Measurements from ENCODE around the gene HOXC6.
A peak's percentile ranks its signal among the peaks of the same experiment; 100 is the strongest.

The HOXC6 gene

GRCh38 chr12:54001283-54002187 lies 26.7 kb upstream of the HOXC6 start:
- Histone ChIP-seq H3K36me3 (no peaks in the 10 kb centered on the region), H3K4me3 (ENCODE audit: low read depth, low read length) (peak overlapping the region; percentile 95), H3K4me1 (peaks cover 14% of the 10 kb centered on the region), H3K27me3 (no peaks in the 10 kb centered on the region), H3K9me3 (no peaks in the 10 kb centered on the region)
- DNase-seq: no peak
- TF ChIP-seq CTCF (IDR thresholded peaks at IDR 0.05; ENCODE audit: low read depth, low read length): no peak

- H3K36me3 ChIP-seq: no peaks in the 10 kb centered on the region
- DNase-seq: no peak
- TF ChIP-seq CTCF (IDR thresholded peaks at IDR 0.05; ENCODE audit: low read depth, low read length): no peak
- no peaks in the 10 kb centered on the region for H3K27me3 ChIP-seq
- no peak overlapping the region for H3K4me3 ChIP-seq (ENCODE audit: low read depth, low read length)
- H3K9me3 ChIP-seq: no peaks in the 10 kb centered on the region
- H3K4me1 ChIP-seq: peaks cover 17% of the 10 kb centered on the region
Measured at GRCh38 chr12:54002278-54002914, 25.8 kb upstream of the HOXC6 start.

GRCh38 chr12:54002915-54003389 lies 25.3 kb upstream of the HOXC6 start:
- Histone ChIP-seq H3K27me3 (no peaks in the 10 kb centered on the region), H3K36me3 (no peaks in the 10 kb centered on the region), H3K4me3 (ENCODE audit: low read depth, low read length) (no peak overlapping the region), H3K4me1 (peaks cover 20% of the 10 kb centered on the region), H3K9me3 (no peaks in the 10 kb centered on the region)
- no peak for TF ChIP-seq CTCF (IDR thresholded peaks at IDR 0.05; ENCODE audit: low read depth, low read length)
- DNase-seq: no peak

DNA sequence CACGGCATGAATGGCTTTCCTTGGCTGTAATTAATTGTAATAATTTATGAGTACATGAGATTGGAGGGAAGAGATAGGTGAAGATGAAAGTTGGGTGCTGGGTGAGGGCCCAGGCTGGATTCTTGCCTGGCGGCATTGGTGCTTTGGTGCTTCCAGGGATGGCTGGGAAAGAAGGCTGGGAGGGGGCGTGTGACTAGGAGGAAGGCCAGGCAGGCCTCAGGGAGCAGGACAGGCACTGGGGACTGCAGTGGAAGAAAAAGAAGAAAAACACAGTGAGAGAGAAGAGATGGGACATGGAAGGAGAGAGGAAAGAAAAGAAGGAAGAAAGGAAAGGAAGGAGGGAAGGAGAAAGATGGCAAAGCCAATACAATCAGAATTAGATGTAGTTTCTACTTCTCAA lies 24.6 kb upstream of the HOXC6 start:
- DNase-seq: peak; percentile 58
- Histone ChIP-seq H3K9me3 (no peaks in the 10 kb centered on the region), H3K4me1 (peaks cover 20% of the 10 kb centered on the region), H3K4me3 (ENCODE audit: low read depth, low read length) (no peak overlapping the region), H3K27me3 (no peaks in the 10 kb centered on the region), H3K36me3 (no peaks in the 10 kb centered on the region)
- no peak for TF ChIP-seq CTCF (IDR thresholded peaks at IDR 0.05; ENCODE audit: low read depth, low read length)

DNA sequence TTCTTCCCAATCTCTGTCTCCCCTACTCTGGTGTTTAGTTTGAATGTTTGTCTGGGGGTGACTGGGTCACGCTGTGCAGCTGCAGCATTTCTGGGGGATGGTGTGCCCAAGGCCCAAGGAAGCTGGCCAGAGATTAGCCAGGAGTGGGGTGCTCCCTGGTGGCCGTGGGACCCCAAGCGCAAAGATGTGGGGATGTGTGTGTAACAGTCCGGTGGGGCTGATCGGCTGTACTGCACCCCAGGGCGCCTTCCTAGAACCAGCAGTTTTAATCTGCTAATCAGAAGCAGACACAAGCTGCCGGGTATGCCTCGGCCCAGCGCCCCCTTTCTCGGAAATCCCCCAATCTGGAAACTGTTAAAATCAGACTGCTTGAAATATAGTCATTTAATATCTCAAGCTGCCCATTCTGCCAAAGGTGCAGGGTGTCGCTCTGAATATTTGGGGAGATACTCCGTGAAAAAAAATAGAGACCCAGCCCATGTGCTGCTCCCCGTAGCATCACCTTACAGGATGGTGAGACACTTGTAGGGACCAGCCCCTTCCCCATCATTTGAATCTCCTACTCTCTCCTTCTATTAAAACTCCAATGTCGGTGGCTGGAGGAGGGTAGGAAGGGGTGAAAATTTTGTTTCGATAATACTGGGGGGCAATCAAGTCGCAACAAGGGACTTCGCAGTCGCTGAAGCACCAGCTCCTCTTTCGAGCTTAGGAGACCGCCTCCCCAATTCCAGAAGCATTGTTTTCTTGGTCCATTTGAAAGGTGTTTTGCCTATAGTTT lies 24.0 kb upstream of the HOXC6 start:
- no peak overlapping the region for H3K4me3 ChIP-seq (ENCODE audit: low read depth, low read length)
- 0 out of 2 replicates have a peak, but pooled peaks have one; percentile 8 for TF ChIP-seq CTCF (IDR thresholded peaks at IDR 0.05; ENCODE audit: low read depth, low read length)
- peaks cover 20% of the 10 kb centered on the region for H3K4me1 ChIP-seq

More for the DNA sequence above, 24.0 kb upstream of the HOXC6 start:
- Histone ChIP-seq H3K9me3 (no peaks in the 10 kb centered on the region), H3K36me3 (no peaks in the 10 kb centered on the region), H3K27me3 (no peaks in the 10 kb centered on the region)
- no peak for DNase-seq
